GM18907 (cell line): Measurements from ENCODE around the gene STEAP3.

Source experiments
- ATAC-seq: cut with Tn5 transposase; IDR thresholded peaks from one replicate; pipeline ENCODE4 v1.9.1; 2021; ENCODE audit warnings: mild to moderate bottlenecking, moderate library complexity; ENCODE audit not compliant: unreplicated experiment

Gene STEAP3

DNA sequence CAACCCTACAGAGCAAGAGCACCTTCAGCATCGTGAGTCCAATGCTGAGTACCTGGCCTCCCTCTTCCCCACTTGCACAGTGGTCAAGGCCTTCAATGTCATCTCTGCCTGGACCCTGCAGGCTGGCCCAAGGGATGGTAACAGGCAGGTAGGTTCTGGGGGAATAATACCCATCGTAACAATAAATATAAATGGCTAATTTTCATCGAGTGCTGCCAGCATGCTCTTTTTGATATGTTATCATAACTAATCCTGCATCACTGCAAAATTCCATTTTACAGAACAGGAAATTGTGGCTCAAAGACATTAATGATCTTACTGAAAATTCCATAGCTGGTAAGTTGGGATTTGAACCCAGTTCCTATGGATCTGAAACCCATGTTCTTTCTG lies 22.2 kb downstream of the STEAP3 start:
- no peak for ATAC-seq

DNA sequence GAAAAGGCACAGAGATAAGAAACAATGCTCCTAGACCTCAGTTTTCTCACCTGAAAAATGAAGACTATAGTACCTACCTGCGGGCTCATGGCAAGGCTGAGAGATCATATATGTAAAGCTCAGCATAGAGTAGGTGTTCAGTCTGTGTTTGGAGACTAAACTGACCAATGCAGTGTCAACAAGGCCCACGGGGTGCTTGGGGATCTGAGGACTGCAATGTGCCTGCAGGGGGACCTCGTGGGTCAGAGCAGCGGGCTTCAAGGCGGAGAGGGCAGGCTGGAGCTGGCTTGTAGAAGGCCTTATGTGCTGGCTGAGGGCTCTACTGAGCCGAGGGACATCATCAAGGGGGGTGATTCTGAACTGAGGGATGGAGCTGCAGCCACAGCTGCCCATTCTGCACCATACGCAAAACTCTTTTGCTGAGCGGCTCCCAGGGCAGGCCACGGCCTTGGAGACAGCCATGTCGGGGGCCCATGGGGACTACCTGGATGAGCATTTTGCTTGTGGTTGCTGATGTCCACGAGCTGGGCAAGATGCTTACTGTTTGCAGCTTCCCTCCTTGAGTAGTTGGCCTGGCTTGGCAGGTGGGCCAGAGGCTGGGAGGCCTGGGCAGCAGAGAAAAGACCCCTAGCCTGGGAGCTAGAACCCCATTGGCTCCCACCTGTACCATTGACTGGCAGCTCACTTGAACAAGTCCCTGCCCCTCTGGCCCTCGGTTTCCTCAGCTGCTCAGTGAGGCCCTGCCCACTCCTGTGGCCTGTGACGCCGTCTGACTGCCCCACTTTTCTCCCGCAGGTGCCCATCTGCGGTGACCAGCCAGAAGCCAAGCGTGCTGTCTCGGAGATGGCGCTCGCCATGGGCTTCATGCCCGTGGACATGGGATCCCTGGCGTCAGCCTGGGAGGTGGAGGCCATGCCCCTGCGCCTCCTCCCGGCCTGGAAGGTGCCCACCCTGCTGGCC lies 23.5 kb downstream of the STEAP3 start:
- ATAC-seq = no peak

- ATAC-seq = no peak
These were observed 24.2 kb downstream of the STEAP3 start for GRCh38 chr2:119247844-119248271.

GRCh38 chr2:119248311-119248710 lies 24.7 kb downstream of the STEAP3 start:
- ATAC-seq = no peak

GRCh38 chr2:119248751-119249150 lies 25.1 kb downstream of the STEAP3 start:
- no peak for ATAC-seq

DNA sequence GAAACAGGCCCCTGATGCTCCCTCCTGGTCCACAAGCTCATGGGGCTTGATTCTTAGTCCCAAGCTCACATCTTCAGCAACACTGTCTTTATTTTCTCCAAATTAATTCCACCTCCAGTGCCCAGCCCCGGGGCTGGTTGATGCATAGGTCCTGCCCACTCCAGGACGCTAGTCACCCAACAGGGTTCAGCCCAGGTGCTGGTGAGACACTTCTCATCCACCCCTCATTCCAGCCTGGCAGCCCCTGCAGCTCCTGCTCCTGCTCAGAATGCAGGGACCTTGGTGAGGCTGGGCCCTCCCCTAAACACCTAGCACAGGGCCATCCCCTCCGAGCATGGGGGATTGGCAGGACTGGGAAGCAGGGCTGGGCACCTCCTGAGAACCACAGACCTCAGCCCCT lies 25.7 kb downstream of the STEAP3 start:
- ATAC-seq = no peak

- ATAC-seq = no peak
These were observed 26.5 kb downstream of the STEAP3 start for GRCh38 chr2:119249855-119250717.

GRCh38 chr2:119250718-119251290 lies 27.2 kb downstream of the STEAP3 start:
- ATAC-seq = no peak

GRCh38 chr2:119251652-119252051 lies 28.0 kb downstream of the STEAP3 start:
- no peak for ATAC-seq

GRCh38 chr2:119252186-119253113 lies 28.8 kb downstream of the STEAP3 start:
- no peak for ATAC-seq

DNA sequence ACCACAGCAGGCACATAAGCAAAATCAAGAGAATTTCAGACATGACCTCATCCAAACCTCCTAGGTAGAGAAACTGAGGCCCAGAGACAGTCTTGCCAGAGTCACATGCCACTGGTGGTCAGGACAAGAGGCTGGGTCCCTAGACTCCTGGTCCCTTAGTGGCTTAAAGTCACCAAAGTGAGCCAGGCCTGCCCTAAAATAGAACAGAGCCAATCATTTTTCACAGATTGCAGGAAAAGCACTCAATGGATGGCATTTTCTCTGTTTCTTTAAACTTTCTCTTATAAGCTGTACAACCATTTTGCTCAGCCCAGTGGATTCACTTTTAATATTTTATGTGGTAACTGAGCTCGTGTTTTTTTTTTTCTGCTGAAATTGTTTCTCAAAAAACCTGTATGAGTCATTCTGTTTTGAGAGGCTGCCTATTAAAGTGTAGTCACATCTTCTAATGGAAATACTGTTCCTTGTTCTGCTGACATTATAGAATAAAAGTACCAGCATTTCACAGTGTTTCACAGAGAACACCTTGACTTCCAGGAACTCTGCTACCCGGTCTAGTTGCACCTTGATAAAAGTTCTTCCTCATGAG lies 29.6 kb downstream of the STEAP3 start:
- no peak for ATAC-seq

GRCh38 chr2:119253760-119254600 lies 30.3 kb downstream of the STEAP3 start:
- no peak for ATAC-seq

- ATAC-seq = no peak
These were observed 31.0 kb downstream of the STEAP3 start for GRCh38 chr2:119254601-119255080.

DNA sequence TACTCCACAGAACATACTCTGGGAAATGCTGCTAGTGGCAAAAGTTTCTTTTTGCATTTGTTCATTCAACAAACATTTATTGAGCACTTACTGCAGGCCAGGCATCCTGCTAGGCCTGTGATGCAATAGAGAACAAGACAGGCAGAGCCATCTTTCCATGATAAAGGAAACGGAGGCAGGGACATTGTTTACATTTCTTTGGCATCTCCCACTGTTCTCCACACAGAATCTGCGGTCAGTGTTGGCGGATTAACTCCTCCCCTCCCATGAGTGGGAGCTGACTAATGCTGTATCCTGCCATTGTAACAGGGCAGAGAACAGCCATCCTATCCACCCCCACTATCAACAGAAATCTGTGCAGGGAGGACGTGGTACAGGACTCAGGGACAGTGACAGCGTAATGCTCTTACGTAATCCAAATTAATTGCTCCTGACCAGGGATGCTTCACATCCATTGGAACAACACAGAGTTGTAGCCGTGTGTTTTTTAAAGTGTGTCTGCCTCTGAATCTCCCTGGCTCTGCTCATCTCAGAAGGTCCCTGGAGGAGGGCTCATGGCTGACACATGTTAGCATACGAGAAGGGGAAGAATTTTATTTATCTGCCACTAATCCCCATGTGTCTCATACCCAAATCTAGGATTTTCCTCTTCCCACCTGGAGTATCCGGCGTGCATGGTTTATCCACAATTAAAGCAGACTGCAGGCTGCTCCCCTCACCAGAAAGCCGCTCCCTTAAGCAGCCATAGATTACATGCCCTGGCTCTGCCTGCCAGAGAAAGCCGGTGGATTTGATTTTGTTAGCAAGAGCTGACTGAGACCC lies 32.3 kb downstream of the STEAP3 start:
- no peak for ATAC-seq

GRCh38 chr2:119256582-119256921 lies 32.9 kb downstream of the STEAP3 start:
- ATAC-seq = no peak

GRCh38 chr2:119257198-119257597 lies 33.6 kb downstream of the STEAP3 start:
- ATAC-seq = no peak

DNA sequence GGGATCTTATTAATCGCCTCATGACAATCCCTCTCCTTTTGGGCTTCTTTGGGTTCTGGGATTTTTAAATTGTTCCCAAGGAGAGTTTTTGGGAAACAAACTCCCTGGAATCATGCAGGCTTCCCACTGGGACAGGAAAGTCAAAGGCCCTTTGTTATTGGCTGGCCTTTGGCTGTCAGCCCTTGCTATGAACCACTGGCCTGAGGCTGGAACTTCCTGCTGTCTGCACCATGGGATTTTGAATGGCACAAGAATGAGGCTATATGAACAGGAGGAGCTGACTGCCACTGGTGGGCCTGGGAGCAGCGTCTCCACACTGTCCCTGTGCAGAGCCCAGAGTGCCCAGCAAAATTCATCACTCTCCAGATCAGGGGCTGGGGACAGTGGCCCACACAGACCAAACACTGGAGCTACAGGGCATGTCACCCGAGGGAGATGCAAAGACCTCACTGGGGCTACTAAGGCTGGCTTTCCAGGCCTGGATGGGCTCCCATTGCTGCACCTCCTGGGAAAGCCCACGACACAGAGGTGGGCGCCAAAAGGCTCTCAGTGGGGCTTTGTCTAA lies 35.7 kb downstream of the STEAP3 start:
- no peak for ATAC-seq
